GM19372 (cell line): ENCODE data around the gene ARHGEF25.
"Not testable (repeated sequence)": the region's sequence is repeated elsewhere in the genome, so short reads cannot be mapped to it uniquely, and the experiment has no call there.

Experiments used
- ATAC-seq: cut with Tn5 transposase; IDR thresholded peaks from one replicate; pipeline ENCODE4 v1.9.1; 2021; ENCODE audit warnings: mild to moderate bottlenecking, low read depth, moderate library complexity; ENCODE audit not compliant: unreplicated experiment

ARHGEF25 gene

GRCh38 chr12:57584690-57585089 is 26.5 kb upstream of the ARHGEF25 start:
- ATAC-seq: no peak

GRCh38 chr12:57585156-57585555 is 26.1 kb upstream of the ARHGEF25 start:
- ATAC-seq: no peak

GRCh38 chr12:57586128-57586527 is 25.1 kb upstream of the ARHGEF25 start:
- no peak for ATAC-seq

- no peak for ATAC-seq
Observed at GRCh38 chr12:57586832-57587429, 24.3 kb upstream of the ARHGEF25 start.

- ATAC-seq: not testable (repeated sequence)
Observed at GRCh38 chr12:57588951-57589610, 22.2 kb upstream of the ARHGEF25 start.

- no peak for ATAC-seq
Observed at GRCh38 chr12:57590479-57590863, 20.8 kb upstream of the ARHGEF25 start.

- ATAC-seq: peak; percentile 98
Observed at GRCh38 chr12:57590864-57591781, 20.1 kb upstream of the ARHGEF25 start, which contains the start of gene PIP4K2C. Gene PIP4K2C (plus strand): TSS chr12:57591192. CDS start chr12:57591290, 98 bp downstream.

- no peak for ATAC-seq
Observed at GRCh38 chr12:57591782-57592325, 19.4 kb upstream of the ARHGEF25 start.

GRCh38 chr12:57592551-57593165 is 18.6 kb upstream of the ARHGEF25 start:
- no peak for ATAC-seq

GRCh38 chr12:57593187-57593586 is 18.0 kb upstream of the ARHGEF25 start:
- no peak for ATAC-seq

GRCh38 chr12:57600395-57600794 is 10.8 kb upstream of the ARHGEF25 start:
- ATAC-seq: no peak

- no peak for ATAC-seq
Observed at GRCh38 chr12:57602544-57602943, 8.7 kb upstream of the ARHGEF25 start.

GRCh38 chr12:57603324-57603723 is 7.9 kb upstream of the ARHGEF25 start:
- no peak for ATAC-seq

- no peak for ATAC-seq
Observed at GRCh38 chr12:57603815-57604453, 7.3 kb upstream of the ARHGEF25 start.

GRCh38 chr12:57604454-57604991 is 6.7 kb upstream of the ARHGEF25 start, which contains the start of gene DTX3:
Gene DTX3 (plus strand): TSS chr12:57604824. CDS start chr12:57606518, 1,694 bp downstream.
- peak; percentile 66 for ATAC-seq

- no peak for ATAC-seq
Observed at GRCh38 chr12:57604992-57605810, 6.0 kb upstream of the ARHGEF25 start.

- ATAC-seq: no peak
Observed at GRCh38 chr12:57605811-57606311, 5.4 kb upstream of the ARHGEF25 start.

- no peak for ATAC-seq
Observed at GRCh38 chr12:57606399-57606798, 4.8 kb upstream of the ARHGEF25 start.

GRCh38 chr12:57606821-57607220 is 4.4 kb upstream of the ARHGEF25 start:
- ATAC-seq: no peak
